GM21360 (cell line): ENCODE data around the gene PRR13.
"Not testable (repeated sequence)": the region's sequence is repeated elsewhere in the genome, so short reads cannot be mapped to it uniquely, and the experiment has no call there.

ENCODE experiments used
- ATAC-seq: cut with Tn5 transposase; IDR thresholded peaks from one replicate; pipeline ENCODE4 v1.9.1; 2021; ENCODE audit warnings: mild to moderate bottlenecking, moderate library complexity; ENCODE audit not compliant: unreplicated experiment

PRR13 gene

GRCh38 chr12:53467880-53468279 lies 26.3 kb downstream of the PRR13 start:
- no peak for ATAC-seq

GRCh38 chr12:53468282-53468681 lies 26.7 kb downstream of the PRR13 start:
- ATAC-seq: no peak

GRCh38 chr12:53472056-53472582 lies 30.6 kb downstream of the PRR13 start:
- ATAC-seq: no peak

- ATAC-seq: no peak
These were observed 32.5 kb downstream of the PRR13 start for GRCh38 chr12:53474077-53474476.

- ATAC-seq: no peak
These were observed 33.3 kb downstream of the PRR13 start for GRCh38 chr12:53474819-53475218.

GRCh38 chr12:53476769-53477209 lies 35.3 kb downstream of the PRR13 start:
- ATAC-seq: no peak

- no peak for ATAC-seq
These were observed 37.3 kb downstream of the PRR13 start for GRCh38 chr12:53478865-53479264.

GRCh38 chr12:53479331-53479730 lies 37.8 kb downstream of the PRR13 start:
- no peak for ATAC-seq

- no peak for ATAC-seq
These were observed 39.2 kb downstream of the PRR13 start for GRCh38 chr12:53480491-53481442.

GRCh38 chr12:53481458-53481857 lies 39.9 kb downstream of the PRR13 start:
- ATAC-seq: not testable (repeated sequence)

- no peak for ATAC-seq
These were observed 40.5 kb downstream of the PRR13 start for GRCh38 chr12:53481939-53482586.

GRCh38 chr12:53482626-53483168 lies 41.2 kb downstream of the PRR13 start:
- ATAC-seq: no peak

- ATAC-seq: no peak
These were observed 41.9 kb downstream of the PRR13 start for GRCh38 chr12:53483225-53483978.

- ATAC-seq: no peak
These were observed 42.4 kb downstream of the PRR13 start for GRCh38 chr12:53483979-53484377.

GRCh38 chr12:53484686-53485575 lies 43.4 kb downstream of the PRR13 start:
- ATAC-seq: no peak

GRCh38 chr12:53485955-53486735 lies 44.6 kb downstream of the PRR13 start:
- no peak for ATAC-seq

GRCh38 chr12:53486736-53487487 lies 45.4 kb downstream of the PRR13 start:
- no peak for ATAC-seq

GRCh38 chr12:53489242-53489864 lies 47.8 kb downstream of the PRR13 start:
- ATAC-seq: no peak
